Measurements from ENCODE around the gene BLTP3B. TPM values are rescaled to one million over a fixed set of nuclear protein-coding genes. Genes with fewer than 3 reads are reported as not detected.
A peak's percentile ranks its signal among the peaks of the same experiment; 100 is the strongest.

BLTP3B gene
- total RNA-seq, 1 experiment from 2014 or later, result 22.4 TPM

DNA sequence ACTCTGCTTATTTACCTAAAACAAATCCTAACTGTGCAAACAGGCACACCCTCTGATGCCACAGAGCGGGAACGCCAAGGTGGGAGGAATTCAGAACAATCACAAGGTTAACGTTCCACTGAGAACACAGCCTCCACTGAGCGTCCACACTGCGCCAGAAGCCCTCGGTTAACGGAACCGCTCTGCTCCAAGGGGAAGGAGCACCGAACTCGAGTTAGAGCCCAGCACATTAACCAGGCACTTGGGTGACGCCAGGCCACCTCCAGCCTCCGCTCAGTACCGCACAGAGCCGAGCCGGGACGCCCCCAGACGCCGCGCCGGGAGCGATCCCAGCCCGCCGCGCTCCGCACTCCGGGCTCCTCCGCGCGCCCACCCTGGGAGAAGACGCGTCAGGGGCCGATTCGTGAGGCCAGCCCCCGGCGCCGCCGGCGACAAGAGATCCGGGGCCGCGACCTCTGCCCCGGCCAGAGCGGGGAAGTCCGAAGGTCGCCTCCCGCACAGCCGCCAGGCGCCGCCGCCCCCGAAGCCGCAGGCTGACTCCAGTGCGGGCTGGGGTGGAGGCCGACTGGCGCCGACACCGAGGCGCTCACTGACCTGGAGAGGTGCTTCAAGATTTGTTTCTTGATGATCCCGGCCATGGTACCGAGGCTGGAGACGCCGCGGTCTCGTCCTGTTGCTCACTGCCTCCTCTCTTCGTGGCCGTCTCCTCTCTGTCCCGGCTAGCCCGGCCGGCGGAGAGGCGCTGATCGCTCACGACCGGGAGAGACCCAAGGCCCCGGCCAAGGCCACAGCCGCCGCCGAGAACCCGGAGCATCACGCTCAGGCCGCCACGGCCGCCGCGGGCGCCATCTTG, 450 bp downstream of the BLTP3B start (continued):
- TF ChIP-seq TEAD4 (CRISPR knock-in tag; IDR thresholded peaks at IDR 0.05) (no peak), CREB1 (CRISPR knock-in tag; IDR thresholded peaks at IDR 0.05) (0 out of 2 replicates have a peak, but pooled peaks have one; percentile 69), ZNF416 (CRISPR knock-in tag; IDR thresholded peaks at IDR 0.05) (no peak), IRF2 (CRISPR knock-in tag; IDR thresholded peaks at IDR 0.05; ENCODE audit: borderline replicate concordance, low read depth) (no peak), ZNF396 (CRISPR knock-in tag; IDR thresholded peaks at IDR 0.05; ENCODE audit: borderline replicate concordance) (no peak), GRHL2 (CRISPR knock-in tag; IDR thresholded peaks at IDR 0.05; ENCODE audit: insufficient replicate concordance, severe bottlenecking) (no peak), SP1 (CRISPR knock-in tag; conservative IDR thresholded peaks at IDR 0.05) (peak; percentile 57; the same call in 1 of the 2 replicates), ZNF219 (CRISPR knock-in tag; IDR thresholded peaks at IDR 0.05; ENCODE audit: borderline replicate concordance) (no peak), NR1H2 (CRISPR knock-in tag; IDR thresholded peaks at IDR 0.05) (no peak), ELF4 (CRISPR knock-in tag; IDR thresholded peaks at IDR 0.05; ENCODE audit: low read depth) (0 out of 2 replicates have a peak, but pooled peaks have one; percentile 61), SMAD3 (CRISPR knock-in tag; IDR thresholded peaks at IDR 0.05; ENCODE audit: borderline replicate concordance) (no peak), NFYB (CRISPR knock-in tag; conservative IDR thresholded peaks at IDR 0.05; ENCODE audit: low read depth) (no peak), NFE2L1 (CRISPR knock-in tag; IDR thresholded peaks at IDR 0.05) (no peak), ETV6 (CRISPR knock-in tag; IDR thresholded peaks at IDR 0.05) (no peak; the same call in 1 of the 2 replicates), PRRX2 (CRISPR knock-in tag; IDR thresholded peaks at IDR 0.05) (no peak), TCF7 (CRISPR knock-in tag; IDR thresholded peaks at IDR 0.05; ENCODE audit: low read depth) (no peak), ZNF317 (CRISPR knock-in tag; IDR thresholded peaks at IDR 0.05; ENCODE audit: borderline replicate concordance, low read depth) (no peak), NR2C2 (CRISPR knock-in tag; IDR thresholded peaks at IDR 0.05) (peak; percentile 36; the same call in 1 of the 2 replicates), SMAD4 (CRISPR knock-in tag; IDR thresholded peaks at IDR 0.05) (no peak), RELA (CRISPR knock-in tag; IDR thresholded peaks at IDR 0.05; ENCODE audit: borderline replicate concordance) (no peak), EMX1 (CRISPR knock-in tag; IDR thresholded peaks at IDR 0.05) (no peak), MXD4 (CRISPR knock-in tag; IDR thresholded peaks at IDR 0.05; ENCODE audit: borderline replicate concordance) (no peak), ZNF671 (CRISPR knock-in tag; IDR thresholded peaks at IDR 0.05) (no peak), NFATC4 (CRISPR knock-in tag; IDR thresholded peaks at IDR 0.05) (no peak; the same call in 1 of the 2 replicates)
- TF ChIP-seq, protein P1, sequence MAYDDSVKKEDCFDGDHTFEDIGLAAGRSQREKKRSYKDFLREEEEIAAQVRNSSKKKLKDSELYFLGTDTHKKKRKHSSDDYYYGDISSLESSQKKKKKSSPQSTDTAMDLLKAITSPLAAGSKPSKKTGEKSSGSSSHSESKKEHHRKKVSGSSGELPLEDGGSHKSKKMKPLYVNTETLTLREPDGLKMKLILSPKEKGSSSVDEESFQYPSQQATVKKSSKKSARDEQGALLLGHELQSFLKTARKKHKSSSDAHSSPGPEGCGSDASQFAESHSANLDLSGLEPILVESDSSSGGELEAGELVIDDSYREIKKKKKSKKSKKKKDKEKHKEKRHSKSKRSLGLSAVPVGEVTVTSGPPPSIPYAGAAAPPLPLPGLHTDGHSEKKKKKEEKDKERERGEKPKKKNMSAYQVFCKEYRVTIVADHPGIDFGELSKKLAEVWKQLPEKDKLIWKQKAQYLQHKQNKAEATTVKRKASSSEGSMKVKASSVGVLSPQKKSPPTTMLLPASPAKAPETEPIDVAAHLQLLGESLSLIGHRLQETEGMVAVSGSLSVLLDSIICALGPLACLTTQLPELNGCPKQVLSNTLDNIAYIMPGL (CRISPR knock-in tag; IDR thresholded peaks at IDR 0.05), result peak; percentile 90; the same call in 1 of the 2 replicates
- TF ChIP-seq, protein P2, sequence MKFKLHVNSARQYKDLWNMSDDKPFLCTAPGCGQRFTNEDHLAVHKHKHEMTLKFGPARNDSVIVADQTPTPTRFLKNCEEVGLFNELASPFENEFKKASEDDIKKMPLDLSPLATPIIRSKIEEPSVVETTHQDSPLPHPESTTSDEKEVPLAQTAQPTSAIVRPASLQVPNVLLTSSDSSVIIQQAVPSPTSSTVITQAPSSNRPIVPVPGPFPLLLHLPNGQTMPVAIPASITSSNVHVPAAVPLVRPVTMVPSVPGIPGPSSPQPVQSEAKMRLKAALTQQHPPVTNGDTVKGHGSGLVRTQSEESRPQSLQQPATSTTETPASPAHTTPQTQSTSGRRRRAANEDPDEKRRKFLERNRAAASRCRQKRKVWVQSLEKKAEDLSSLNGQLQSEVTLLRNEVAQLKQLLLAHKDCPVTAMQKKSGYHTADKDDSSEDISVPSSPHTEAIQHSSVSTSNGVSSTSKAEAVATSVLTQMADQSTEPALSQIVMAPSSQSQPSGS (CRISPR knock-in tag; IDR thresholded peaks at IDR 0.05; ENCODE audit: borderline replicate concordance, low read depth), result no peak
- TF ChIP-seq, protein P3, sequence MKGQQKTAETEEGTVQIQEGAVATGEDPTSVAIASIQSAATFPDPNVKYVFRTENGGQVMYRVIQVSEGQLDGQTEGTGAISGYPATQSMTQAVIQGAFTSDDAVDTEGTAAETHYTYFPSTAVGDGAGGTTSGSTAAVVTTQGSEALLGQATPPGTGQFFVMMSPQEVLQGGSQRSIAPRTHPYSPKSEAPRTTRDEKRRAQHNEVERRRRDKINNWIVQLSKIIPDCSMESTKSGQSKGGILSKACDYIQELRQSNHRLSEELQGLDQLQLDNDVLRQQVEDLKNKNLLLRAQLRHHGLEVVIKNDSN (CRISPR knock-in tag; IDR thresholded peaks at IDR 0.05), result no peak; the same call in none of the 2 replicates
- TF ChIP-seq, protein P4, sequence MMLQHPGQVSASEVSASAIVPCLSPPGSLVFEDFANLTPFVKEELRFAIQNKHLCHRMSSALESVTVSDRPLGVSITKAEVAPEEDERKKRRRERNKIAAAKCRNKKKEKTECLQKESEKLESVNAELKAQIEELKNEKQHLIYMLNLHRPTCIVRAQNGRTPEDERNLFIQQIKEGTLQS (CRISPR knock-in tag; conservative IDR thresholded peaks at IDR 0.05), result no peak
- TF ChIP-seq, protein P5, sequence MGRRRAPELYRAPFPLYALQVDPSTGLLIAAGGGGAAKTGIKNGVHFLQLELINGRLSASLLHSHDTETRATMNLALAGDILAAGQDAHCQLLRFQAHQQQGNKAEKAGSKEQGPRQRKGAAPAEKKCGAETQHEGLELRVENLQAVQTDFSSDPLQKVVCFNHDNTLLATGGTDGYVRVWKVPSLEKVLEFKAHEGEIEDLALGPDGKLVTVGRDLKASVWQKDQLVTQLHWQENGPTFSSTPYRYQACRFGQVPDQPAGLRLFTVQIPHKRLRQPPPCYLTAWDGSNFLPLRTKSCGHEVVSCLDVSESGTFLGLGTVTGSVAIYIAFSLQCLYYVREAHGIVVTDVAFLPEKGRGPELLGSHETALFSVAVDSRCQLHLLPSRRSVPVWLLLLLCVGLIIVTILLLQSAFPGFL (CRISPR knock-in tag; IDR thresholded peaks at IDR 0.05; ENCODE audit: borderline replicate concordance), result no peak
- TF ChIP-seq, protein P6, sequence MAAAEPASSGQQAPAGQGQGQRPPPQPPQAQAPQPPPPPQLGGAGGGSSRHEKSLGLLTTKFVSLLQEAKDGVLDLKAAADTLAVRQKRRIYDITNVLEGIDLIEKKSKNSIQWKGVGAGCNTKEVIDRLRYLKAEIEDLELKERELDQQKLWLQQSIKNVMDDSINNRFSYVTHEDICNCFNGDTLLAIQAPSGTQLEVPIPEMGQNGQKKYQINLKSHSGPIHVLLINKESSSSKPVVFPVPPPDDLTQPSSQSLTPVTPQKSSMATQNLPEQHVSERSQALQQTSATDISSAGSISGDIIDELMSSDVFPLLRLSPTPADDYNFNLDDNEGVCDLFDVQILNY (CRISPR knock-in tag; IDR thresholded peaks at IDR 0.05), result no peak
- TF ChIP-seq, protein P7, sequence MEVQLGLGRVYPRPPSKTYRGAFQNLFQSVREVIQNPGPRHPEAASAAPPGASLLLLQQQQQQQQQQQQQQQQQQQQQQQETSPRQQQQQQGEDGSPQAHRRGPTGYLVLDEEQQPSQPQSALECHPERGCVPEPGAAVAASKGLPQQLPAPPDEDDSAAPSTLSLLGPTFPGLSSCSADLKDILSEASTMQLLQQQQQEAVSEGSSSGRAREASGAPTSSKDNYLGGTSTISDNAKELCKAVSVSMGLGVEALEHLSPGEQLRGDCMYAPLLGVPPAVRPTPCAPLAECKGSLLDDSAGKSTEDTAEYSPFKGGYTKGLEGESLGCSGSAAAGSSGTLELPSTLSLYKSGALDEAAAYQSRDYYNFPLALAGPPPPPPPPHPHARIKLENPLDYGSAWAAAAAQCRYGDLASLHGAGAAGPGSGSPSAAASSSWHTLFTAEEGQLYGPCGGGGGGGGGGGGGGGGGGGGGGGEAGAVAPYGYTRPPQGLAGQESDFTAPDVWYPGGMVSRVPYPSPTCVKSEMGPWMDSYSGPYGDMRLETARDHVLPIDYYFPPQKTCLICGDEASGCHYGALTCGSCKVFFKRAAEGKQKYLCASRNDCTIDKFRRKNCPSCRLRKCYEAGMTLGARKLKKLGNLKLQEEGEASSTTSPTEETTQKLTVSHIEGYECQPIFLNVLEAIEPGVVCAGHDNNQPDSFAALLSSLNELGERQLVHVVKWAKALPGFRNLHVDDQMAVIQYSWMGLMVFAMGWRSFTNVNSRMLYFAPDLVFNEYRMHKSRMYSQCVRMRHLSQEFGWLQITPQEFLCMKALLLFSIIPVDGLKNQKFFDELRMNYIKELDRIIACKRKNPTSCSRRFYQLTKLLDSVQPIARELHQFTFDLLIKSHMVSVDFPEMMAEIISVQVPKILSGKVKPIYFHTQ (CRISPR knock-in tag; IDR thresholded peaks at IDR 0.05), result no peak
